ENCODE measurements around the gene D2HGDH.

GRCh38 chr2:241734467-241735208 is at the start of gene D2HGDH:
- peak; percentile 92 for TF ChIP-seq POLR2AphosphoS5 (IDR thresholded peaks at IDR 0.05; ENCODE audit: low read depth, low read length)
- no peak for TF ChIP-seq REST (IDR thresholded peaks at IDR 0.05; ENCODE audit: insufficient read depth in 1 of 2, low read depth in 2 of 2, low read length in 2 of 2)
- no peak for TF ChIP-seq SIN3A (IDR thresholded peaks at IDR 0.05; ENCODE audit: borderline replicate concordance, insufficient read depth, low read length)
- TF ChIP-seq TAF1 (IDR thresholded peaks at IDR 0.05; ENCODE audit: borderline replicate concordance, insufficient read depth, low read length), result no peak
- peak; percentile 39 for TF ChIP-seq FOXP2 (optimal IDR thresholded peaks at IDR 0.05; ENCODE audit: borderline replicate concordance, extremely low read depth, extremely low read length, insufficient read depth)

All from PFSK-1 (cell line).